Hepatocyte (in vitro differentiated cells): Measurements from ENCODE around the gene MAPRE3.

Source experiments
- EZH2 ChIP-seq: fragments of 200-600 bp; sonication (generic); IDR thresholded peaks from 2 replicates; pipeline ENCODE4 v1.6.1; 2016; ENCODE audit warnings: antibody characterized with exemption, mild to moderate bottlenecking, borderline replicate concordance
- EZH2phosphoT487 ChIP-seq: fragments of 200-600 bp; sonication (generic); IDR thresholded peaks from one replicate; pipeline ENCODE4 v1.6.1; 2018; ENCODE audit warnings: antibody characterized with exemption, mild to moderate bottlenecking, low read depth, moderate library complexity; ENCODE audit not compliant: unreplicated experiment, severe bottlenecking
- TF ChIP-seq, protein P1 (sequence below): fragments of 200-600 bp; sonication (generic); IDR thresholded peaks from 2 replicates; pipeline ENCODE4 v1.5.1; 2016; ENCODE audit warnings: antibody characterized with exemption, mild to moderate bottlenecking; ENCODE audit not compliant: poor library complexity

DNA sequence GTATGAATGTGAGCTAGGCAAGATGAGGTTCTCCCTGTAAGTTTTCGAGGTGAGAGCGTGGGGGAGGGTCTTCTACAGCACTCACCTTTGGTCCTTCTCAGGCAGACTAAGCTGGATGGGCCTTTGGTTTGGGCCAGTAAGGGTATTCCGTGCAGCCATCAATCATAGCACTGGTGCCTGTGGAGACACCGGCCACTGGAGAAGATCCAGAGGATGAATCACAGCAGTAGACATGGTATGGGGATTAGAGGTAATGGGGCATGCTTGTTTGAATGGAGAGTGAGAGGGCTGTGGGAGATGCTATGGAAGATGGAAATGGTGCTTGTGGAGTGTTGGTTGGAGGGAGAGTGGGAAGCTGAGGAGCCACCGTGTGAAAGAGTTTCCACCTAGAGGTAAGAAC lies 16.1 kb downstream of the MAPRE3 start:
- TF ChIP-seq, protein P1, sequence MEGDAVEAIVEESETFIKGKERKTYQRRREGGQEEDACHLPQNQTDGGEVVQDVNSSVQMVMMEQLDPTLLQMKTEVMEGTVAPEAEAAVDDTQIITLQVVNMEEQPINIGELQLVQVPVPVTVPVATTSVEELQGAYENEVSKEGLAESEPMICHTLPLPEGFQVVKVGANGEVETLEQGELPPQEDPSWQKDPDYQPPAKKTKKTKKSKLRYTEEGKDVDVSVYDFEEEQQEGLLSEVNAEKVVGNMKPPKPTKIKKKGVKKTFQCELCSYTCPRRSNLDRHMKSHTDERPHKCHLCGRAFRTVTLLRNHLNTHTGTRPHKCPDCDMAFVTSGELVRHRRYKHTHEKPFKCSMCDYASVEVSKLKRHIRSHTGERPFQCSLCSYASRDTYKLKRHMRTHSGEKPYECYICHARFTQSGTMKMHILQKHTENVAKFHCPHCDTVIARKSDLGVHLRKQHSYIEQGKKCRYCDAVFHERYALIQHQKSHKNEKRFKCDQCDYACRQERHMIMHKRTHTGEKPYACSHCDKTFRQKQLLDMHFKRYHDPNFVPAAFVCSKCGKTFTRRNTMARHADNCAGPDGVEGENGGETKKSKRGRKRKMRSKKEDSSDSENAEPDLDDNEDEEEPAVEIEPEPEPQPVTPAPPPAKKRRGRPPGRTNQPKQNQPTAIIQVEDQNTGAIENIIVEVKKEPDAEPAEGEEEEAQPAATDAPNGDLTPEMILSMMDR, result no peak
- no peak for TF ChIP-seq EZH2
- TF ChIP-seq EZH2phosphoT487, result no peak
